GM18526 (cell line): ENCODE results near the gene ZNF524.

Experiments used
- POLR2A ChIP-seq: IDR thresholded peaks from 3 replicates; pipeline ENCODE4 v1.6.1; 2011; ENCODE audit not compliant: insufficient read length; ENCODE audit errors: extremely low read depth

Gene ZNF524

DNA sequence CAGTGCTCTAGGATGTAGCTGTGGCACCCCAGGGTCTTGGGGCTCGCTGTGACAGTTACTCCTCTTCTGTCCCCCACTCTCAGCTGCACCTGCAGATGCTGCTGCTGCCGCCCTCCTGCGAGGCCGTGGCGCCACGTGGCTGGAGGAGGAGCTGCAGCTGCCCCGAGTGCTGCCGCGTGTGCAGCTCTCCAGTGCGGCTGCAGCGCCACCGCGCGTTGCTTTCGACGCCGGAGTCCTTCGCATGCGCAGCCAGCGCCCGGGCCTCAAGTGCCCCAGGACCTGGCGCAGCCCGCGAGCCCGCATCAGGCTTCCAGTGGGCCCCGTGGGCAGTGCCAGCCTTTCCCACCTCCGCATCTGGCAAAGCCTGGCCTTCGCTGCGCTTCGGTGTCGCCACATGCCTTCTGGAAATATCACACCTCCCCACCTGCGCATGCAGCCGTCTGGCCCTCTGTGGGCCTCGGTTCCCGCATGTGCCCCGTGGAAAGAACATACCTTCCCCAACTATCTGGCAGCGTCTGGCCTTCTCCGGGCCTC is 40.0 kb downstream of the ZNF524 start:
- peak; percentile 19 for TF ChIP-seq POLR2A

DNA sequence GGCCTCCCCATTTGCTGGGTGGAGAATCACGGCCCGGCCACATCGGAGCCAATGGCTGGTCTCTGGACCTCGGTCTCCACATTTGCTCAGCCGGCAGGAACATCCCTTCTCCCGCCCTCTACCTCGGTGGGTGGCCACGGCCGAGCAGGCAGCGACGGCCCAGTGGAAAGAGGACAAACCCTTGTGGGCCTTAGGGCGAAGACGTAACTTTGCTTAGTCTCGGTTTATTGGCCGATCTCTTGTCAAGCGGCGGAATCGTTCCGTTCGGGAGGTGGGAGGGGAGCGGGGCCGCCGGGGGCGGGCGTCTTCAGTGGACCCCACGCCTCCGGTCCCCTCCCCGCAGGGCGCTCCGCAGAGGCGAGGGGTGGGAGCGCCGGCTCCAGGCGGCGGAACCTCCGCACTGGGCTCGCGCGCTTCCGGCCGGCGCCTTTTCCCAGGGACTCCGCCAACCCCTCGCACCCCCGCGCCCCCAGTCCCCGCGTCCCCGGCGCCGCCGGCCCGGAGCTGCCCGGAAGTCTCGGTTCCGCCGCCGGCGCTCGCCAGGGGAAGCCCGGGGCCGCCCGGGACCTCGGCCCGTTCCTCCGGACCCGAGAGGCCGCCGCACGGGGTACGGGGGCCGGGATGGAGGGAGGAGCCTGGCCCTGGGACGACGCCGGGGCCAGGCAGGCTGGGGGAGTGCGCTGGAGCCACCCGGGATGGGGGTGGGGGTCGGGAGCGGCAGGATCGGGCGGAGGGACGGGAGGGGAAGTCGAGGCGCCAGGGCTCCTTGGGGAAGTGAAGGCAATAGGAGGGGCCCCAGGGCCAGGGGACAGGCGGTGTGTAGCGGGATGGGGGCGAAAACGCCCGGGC is 40.7 kb downstream of the ZNF524 start, which contains the start of gene ZNF580:
ZNF580 (plus strand) TSS at position 426 of the 849 bp plus-strand sequence. CDS start 1,507 bp downstream, outside the sequence.
- TF ChIP-seq POLR2A: no peak

DNA sequence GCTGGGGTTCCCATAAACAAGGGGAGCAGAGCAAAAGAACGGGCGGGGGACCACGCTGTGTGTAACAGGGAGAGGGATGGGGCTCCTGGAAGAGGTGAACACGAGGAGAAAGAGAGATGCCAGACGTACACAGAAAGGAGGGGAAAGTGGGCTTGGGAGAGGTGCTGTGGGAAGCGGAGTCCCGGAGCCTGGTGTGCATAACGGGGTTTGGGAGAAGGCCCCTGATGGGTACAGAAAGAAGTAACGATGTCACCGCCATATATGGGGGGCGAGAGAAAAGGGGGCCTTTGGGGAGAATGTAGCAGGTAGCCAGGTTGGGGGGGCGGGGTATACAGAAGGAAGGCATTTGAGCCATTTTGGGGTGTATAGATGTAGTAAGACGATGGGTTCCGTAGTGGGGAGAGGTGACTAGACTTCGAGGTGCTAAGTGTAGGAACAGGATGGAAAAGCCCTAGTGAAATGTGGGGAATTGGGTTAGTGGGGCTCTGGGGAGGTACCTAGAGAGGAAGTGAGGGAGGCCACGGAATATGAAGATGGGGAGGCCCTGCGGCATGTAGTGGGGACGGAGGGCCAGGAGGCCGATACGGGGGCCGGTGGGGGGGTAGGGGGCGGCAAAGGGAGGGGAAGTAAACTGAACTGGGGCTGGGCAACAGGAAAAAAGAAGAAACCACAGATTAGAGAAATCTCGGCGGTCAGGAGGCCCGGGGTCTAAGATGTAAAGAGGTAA is 41.5 kb downstream of the ZNF524 start:
- TF ChIP-seq POLR2A: no peak

DNA sequence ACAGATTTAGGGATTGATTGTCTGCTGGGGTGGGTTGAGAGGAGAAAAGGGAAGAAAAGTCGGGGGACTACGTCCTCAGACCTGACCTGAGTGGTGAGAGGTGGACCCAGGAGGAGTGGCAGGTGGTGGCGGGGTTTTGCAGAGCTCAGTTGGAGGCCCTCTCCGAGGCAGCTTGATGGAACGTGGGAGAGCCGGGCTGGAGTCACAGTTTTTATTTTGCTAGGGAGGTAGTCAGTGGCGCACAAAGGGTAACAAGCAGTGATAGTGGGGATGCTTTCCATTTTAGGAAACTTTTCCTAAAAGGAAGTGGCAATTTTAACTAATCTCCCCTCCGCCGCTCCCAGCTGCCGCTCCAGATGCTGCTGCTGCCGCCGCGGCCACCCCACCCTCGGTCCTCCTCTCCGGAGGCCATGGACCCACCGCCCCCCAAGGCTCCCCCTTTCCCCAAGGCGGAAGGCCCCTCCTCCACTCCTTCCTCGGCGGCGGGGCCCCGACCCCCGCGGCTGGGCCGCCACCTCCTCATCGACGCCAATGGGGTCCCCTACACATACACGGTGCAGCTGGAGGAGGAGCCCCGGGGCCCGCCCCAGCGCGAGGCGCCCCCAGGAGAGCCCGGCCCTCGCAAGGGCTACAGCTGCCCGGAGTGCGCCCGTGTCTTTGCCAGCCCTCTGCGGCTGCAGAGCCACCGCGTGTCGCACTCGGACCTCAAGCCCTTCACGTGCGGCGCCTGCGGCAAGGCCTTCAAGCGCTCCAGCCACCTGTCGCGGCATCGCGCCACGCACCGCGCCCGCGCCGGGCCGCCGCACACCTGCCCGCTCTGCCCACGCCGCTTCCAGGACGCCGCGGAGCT is 42.3 kb downstream of the ZNF524 start:
- TF ChIP-seq POLR2A: no peak

DNA sequence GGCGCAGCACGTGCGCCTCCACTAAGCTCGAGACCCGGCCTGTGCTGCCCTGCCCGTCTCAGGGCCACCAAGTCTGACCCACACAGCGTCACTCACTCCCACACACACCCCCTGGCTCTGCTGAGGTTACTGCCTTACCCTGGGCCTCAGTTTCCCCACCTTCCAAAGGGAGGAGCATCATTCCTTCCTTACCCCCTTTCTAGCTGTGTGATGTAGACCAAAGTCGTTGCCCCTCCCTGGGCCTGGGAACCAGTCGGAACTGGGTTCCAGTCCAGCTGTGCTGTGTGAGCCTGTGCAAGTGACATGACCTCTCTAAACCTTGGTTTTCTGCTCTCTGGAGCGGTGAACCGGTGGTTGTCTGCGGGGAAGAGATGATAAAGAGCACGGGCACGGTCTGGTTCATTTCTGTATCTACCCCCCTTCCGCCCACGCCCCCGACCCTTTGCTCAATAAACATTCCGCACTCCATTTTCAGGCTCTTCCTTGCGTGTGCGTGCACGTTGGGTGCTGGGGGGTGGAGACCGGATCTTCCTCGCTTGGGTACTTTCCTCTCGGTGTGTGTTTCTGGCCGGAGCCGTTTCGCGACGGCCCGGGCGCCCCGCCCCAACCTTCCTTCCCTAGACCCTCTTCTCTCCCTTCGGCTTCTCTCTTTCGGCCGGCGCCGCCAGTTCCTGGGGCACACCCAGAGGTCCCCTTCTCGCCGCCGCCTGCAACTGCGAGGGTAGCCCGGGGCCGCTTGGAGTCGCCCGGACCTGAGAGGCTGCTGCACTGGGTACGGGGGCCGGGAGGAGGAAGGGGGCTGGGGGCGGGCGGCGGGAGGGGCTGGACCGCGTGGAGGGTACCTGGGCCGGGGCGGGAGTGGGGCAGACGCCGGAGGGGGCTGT is 43.2 kb downstream of the ZNF524 start, which contains the start of gene ZNF581:
ZNF581 (plus strand) TSS at position 647 of the 884 bp plus-strand sequence. CDS start 923 bp downstream, outside the sequence.
- TF ChIP-seq POLR2A: peak; percentile 43

DNA sequence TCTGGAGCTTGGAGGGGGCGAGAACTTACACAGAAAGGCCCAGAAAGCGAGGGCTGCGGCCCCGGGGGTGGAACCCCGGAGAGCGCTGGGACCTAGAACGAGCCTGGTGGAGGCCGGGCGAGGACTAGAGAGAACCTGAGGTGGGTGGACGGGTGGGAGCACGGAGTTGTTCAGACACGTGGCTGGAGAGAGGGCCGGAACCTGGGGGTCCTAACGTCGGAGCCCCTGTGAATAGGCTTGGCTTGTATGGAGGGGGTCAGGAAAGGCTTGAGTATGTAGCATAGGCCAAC is 43.7 kb downstream of the ZNF524 start:
- no peak for TF ChIP-seq POLR2A

DNA sequence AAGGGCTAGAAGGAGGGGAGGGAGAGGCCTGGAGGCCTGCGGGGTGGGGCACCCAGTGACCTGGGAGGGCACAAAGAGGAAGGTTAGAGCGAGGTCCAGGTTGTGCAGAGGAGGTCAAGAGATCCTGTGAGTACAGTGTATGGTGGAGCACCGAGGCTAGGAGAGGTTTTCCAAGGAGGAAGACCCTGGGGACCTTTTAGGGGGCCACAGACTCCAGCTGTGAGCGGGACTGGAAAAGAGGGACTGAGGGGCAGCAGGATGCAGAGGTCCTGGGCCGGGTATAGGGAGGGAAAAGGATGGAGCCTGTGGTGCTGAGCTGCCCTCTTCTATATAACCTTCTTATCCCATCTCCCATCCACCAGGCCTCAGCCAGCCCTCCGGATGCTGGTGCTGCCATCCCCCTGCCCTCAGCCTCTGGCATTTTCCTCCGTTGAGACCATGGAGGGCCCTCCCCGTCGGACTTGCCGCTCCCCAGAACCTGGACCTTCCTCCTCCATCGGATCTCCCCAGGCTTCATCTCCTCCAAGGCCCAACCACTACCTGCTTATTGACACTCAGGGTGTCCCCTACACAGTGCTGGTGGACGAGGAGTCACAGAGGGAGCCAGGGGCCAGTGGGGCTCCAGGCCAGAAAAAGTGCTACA is 44.2 kb downstream of the ZNF524 start:
- no peak for TF ChIP-seq POLR2A

DNA sequence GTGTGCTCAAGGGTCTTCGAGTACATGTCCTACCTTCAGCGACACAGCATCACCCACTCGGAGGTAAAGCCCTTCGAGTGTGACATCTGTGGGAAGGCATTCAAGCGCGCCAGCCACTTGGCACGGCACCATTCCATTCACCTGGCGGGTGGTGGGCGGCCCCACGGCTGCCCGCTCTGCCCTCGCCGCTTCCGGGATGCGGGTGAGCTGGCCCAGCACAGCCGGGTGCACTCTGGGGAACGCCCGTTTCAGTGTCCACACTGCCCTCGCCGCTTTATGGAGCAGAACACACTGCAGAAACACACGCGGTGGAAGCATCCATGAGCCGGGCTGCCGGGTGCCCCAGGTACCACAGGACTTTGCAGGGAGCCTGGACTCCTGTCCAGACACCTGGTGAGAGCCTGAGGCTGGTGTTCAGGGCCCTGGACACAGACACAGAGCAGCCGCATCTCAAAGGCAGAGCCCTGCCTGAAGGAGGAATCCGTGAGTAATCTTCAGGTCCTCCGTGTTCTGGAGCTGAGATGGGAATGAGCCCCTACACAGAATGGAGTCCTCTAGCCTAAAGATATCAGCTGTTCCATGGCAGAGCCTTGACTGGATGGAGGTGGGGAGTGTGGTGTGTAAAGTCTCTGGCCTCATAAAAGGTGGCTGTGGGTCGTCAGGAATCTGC is 44.9 kb downstream of the ZNF524 start:
- no peak for TF ChIP-seq POLR2A

DNA sequence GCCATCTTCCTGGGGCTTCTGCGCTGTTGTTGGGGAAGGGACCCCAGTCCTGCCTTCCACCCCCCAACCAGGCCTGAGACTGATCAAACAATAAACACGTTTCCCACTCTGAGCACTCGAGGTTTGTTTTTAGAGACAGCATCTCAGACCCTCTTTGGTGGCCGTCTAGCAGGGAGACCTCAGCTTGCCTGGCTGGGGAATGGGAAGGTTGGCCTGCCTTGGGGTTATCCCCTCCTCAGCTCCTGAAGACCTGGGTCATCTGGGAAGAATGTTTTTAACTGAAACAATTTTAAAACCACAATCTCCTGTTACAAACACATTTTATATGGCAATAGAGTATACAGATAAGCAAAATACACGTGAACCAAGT is 45.4 kb downstream of the ZNF524 start:
- TF ChIP-seq POLR2A: no peak

DNA sequence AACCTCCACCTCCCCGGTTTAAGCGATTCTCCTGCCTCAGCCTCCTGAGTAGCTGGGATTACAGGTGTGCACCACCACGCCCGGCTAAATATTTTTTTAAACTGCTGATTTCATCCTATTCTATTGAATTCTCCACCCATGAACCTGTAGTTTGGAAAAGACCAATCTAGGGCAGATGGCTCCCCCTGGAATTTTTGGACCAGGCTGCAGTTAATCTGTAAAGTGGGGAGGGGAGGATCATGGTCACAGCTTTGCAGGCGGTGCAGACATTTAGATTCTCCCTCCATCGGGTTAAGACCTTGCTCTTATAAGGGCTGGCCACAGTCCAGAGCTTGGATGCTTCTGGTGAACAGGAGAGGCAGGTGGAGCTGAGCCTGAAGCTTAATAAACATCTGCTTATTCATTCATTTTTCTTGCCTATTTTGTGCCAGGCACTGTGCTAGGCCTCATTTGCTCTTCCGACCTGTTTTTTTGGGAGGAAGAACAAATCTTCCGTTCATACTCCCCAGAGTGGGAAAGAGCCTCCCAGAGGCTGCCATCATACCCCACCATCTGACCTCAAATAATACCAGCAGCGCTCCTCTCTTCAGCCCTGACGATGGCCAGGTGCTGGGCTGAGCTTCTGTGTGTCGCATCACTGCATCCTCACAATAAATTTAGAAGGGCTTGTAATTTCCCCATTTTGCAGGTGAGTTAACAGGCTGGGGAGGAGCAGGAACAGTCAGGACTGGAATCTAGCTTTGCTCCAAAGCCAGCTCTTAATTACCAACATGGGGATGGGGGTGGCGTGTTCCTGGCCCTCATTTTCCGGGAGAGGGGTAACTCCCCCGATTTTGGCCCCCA is 47.0 kb downstream of the ZNF524 start:
- no peak for TF ChIP-seq POLR2A

DNA sequence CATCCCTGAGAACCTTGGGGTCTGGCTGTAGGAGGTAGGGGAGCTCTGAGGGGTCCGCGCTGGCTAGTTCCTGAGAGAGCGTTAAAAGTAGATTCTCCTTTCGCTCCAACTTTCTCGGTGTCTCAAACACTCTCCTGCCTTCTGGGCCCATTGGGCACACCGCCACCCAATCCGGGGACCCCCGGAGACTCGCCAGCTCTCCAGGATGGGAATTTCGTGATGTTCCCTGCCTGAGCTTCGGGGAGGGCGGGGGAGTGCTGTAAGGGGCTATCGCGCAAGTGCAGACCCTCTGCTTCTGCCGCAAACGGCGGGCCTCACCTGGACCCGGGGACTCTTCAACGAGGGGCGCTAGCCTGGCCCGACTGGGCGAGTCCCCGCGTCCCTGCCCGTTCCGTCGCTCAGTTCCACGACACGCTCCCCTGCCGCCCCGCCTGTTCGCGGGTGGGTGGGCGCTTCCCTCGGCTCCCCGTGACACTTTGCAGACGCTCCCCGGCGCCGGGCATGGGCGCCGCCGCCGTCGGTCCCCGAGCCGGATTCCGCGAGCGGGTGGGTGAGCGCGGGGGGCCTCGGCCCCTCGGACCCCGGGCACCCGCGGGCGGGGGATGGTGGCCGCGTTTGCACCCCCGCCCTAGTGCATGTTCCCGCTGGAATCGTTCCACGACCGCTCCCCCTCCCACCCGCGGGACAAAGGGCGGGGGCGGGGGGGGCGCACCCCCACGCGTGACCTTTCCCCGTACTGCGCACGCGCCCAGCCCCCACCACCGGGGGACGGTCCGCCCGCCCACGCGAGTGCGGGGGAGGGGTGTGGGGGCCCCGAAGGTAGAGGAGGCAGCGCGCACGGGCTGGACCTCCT is 47.9 kb downstream of the ZNF524 start, which contains the start of gene CCDC106:
CCDC106 (plus strand) TSS at position 481 of the 853 bp plus-strand sequence. CDS start 835 bp downstream, outside the sequence.
- TF ChIP-seq POLR2A: no peak
